HG03432 (cell line): ENCODE data around the gene SLC30A1.

Experiments used
- ATAC-seq: cut with Tn5 transposase; IDR thresholded peaks from one replicate; pipeline ENCODE4 v1.9.1; 2021; ENCODE audit warnings: mild to moderate bottlenecking, moderate library complexity; ENCODE audit not compliant: unreplicated experiment

The SLC30A1 gene

GRCh38 chr1:211609120-211610024 lies 30.4 kb upstream of the SLC30A1 start:
- no peak for ATAC-seq

GRCh38 chr1:211607754-211608473 lies 29.0 kb upstream of the SLC30A1 start:
- ATAC-seq, result no peak

GRCh38 chr1:211606914-211607753 lies 28.2 kb upstream of the SLC30A1 start:
- ATAC-seq, result peak; percentile 95

DNA sequence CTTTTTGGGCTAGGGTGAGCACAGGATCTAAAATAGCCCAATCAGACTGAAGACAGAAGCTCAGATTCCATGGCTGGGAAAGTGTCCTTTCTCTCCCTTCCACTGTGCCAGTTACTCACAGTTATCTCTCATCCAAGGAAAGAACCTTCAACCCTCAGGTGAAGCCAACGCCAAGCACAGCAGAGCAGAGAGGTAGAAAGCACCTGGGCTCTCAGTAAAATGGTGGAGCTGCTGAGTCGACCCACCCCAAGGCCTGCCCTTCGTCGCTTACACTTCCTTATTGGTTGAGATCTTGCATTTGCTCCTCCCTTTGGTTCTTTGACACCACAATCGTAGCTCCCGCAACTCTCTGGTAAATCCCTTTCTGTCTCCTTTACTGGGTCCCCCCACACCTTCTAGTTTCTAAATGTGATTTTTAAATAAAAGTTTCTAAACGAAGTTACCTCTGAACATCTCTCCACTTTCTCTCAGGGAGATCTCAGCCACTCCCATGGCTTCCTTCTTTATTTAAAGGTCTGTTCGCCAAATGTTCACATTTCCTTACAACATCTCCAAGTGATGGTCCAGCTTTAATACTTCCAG lies 27.5 kb upstream of the SLC30A1 start:
- ATAC-seq, result peak; percentile 85

DNA sequence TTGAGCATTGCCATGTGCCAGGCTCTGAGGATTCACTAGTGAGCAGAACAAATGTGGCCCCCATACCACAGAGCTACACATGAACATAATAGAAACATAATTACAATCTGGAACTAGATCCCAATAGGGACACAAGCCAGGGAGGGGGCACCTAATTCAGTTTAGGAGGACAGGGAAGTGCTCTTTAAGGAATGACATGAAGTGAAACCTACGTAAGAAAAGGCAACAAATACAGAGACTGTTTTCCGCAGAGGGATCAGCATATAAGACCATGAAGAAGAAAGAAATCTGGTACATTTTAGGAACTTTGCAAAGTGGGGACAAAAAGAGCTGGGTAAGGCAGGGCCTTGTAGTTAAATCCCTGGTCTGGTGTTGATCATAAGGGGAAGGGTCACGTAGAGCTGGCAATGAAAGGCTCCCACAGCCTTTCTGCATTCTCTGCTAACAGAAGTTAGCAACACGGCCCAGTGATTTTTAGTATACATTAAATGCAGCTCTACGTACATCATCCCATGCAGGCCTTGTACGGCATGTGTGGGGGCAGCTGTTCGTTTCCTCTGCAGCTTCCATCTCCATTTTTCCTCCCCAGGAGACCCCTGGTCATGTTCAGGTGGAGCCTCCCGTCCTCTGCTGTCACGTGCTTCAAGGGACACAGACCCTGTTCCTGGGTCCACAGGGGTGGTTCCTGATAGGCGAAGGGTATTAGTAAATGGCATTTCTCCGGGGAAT lies 26.8 kb upstream of the SLC30A1 start:
- ATAC-seq, result no peak

GRCh38 chr1:211605034-211605433 lies 26.1 kb upstream of the SLC30A1 start:
- ATAC-seq, result no peak

- no peak for ATAC-seq
Measured at GRCh38 chr1:211604548-211604947, 25.6 kb upstream of the SLC30A1 start.

GRCh38 chr1:211603713-211604112 lies 24.8 kb upstream of the SLC30A1 start:
- ATAC-seq, result no peak

DNA sequence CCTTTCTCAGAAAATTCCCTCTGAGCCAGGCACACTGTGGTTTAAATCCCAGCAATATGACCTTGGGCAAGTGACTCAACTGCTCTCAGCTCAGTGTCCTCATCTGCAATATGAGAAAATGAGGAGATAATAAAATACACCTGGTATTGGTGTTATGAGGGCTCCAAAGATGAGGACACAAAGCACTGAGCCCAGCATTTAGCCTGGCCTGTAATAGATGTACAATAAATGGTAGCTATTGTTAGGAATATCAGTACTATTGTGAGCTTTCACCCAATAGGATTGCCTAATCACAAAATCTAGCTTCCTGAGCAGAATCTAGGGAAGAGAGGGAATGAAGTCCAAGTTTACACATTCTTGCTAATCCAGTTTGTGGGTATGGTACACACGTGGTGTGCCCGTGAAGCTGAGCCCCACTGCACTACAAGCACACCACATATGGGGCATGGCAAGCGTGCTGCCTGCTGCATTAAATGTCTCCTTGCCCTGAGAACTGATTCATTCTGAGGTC lies 24.3 kb upstream of the SLC30A1 start:
- no peak for ATAC-seq

GRCh38 chr1:211601982-211602670 lies 23.2 kb upstream of the SLC30A1 start:
- no peak for ATAC-seq

DNA sequence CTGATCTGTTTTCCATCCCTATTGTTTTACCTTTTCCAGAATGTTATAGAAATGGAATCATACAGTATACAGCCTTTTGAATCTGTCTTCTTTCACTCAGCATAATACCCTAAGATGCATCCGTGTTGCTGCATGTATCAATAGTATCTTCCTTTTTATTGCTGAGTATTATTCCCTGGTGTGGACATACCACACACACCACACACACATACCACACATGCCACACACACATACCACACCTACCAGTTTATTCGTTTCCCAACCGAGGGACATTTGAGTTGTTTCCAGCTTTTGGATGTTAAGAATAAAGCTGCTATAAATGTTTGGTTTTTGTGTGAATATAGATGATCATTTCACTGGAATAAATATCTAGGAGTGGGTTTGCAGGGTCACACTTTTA lies 22.2 kb upstream of the SLC30A1 start:
- ATAC-seq, result no peak

DNA sequence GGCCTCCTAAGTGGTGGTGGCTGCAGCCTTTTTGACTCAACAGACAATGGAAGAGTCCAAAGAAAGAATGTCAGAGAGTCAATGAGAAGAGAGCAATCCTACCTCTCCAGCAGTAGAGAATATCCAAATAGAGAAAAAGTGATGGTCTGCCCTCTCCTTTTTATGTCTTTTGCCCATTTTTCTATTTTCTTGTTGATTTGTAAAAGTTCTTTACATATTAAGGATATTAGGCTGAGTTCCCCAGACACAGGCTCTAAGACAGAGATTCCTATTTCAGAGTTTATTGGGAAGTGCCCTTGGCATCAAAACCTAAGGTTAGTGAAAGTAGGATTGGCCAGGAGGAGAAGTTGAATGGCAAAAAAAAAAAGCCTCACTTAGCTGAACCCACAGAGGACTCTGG lies 20.3 kb upstream of the SLC30A1 start:
- no peak for ATAC-seq

GRCh38 chr1:211598514-211598913 lies 19.6 kb upstream of the SLC30A1 start:
- ATAC-seq, result no peak

DNA sequence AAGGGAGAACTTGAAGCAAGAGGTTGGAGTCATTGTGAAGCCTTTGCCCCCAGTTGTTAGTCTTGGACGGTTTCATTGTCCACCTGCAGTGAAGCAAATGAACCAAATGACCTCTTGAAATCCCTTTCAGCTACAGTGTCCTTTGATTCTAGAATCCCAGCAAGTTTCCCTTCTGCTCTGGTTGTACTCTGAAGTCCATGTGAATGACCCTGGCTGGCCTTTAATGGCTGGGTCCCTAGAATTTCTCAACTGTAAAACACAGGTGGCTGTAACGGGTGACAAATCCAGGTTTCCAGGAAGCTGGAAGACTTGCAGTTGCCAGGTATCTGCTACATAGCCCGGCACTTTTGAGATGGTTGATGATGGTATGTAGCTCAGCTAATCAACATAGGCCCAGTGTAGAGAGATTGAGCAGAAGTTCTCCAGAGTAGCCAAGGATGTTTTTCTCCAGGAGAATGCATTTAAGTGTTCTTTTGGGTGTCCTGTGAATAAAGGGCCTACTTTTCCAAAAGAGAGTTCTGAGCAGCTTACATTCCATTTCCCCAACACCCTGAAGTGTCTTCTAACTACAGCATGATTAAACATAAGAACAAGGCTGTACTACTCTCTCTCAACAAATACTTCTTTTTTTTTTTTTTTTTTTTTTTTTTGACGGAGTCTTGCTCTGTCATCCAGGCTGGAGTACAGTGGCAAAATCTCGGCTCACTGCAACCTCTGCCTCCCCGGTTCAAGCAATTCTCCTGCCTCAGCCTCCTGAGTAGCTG lies 17.6 kb upstream of the SLC30A1 start:
- no peak for ATAC-seq

DNA sequence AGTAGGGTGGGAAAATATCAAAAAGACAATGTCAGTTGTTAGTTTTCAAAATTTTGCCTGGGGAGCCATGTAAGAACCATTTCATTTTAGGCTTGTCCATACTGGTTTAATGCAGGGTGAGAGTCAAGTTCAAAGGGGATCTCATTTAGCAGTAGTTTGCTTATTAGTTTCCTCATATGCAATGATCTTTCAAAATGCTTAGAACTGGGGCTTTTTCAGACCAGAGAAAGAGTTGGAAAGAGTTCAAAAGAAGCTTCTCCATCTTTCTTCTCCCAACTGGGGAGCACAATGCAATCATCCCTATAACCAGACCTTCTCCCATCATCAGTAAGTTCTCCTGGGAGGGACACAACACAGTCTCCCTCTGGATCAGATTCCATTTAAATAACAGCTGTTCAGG lies 16.5 kb upstream of the SLC30A1 start:
- no peak for ATAC-seq

DNA sequence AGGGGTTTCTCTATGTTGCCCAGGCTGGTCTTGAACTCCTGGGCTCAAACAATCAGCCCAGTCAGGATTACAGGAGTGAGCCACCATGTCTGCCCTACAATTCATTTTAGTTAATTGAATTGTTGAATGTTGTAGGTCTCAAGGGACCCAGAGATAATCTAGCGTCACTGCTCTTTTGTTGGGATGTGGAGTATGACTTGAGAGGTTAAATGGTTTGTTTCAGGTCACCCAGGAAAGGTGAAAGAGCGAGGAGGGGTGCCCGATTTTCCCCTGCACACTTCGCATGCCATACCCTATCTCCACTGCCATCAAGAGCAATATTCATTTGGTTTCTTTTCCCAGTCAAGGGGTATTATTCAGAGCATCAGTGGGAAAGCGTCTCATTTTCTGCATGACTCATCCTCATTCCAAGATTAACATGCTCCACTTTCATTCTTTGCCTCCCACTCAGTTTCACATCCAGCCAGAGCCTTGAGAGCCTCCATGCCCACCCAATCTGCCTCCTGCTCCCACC lies 13.1 kb upstream of the SLC30A1 start:
- ATAC-seq, result no peak

DNA sequence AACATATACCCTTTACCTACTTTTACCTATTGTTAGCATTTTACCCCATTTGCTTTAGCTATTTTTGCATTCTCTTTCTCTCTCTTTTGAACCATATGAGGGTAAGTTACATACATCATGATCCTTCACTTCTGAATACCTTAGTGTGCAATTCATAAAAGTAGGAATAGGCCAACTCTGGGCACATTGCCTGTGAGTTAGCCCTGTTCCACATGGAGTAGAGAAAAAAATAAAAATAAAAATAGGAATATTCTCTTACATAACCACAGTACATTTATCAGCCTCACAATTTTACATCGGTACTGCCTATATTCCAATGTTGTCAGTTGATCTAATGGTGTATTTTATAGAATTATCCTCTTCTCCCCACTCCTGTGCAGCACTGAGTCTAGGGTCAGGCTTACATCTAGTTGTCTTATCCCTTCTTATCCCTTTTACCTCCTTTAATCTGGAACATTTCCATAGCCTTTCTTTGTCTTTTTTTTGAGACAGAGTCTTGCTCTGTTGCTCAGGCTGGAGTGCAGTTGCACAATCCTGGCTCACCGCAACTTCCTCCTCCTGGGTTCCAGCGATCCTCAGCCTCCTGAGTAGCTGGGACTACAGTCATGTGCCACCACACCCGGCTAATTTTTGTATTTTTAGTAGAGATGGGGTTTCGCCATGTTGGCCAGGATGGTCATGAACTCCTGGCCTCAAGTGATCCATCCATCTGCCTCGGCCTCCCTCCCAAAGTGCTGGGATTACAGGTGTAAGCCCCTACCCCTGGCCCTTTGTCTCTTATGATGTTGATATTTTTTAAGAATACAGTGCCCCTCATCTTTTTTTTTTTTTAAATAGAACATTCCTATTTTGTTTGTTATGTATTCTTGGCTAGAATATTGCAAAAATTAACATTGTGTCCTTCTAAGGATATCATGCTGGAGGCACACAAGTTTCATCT lies 11.1 kb upstream of the SLC30A1 start:
- no peak for ATAC-seq
